NCI-H345 treated with DMSO at 0.1 percent for 48 hours (cell line): ENCODE data around the gene PTPRN2.

Experiments
- DNase-seq: peaks from one replicate; lab custom pipeline; 2025; ENCODE audit not compliant: unreplicated experiment; lab: John Stamatoyannopoulos, UW

PTPRN2 gene

DNA sequence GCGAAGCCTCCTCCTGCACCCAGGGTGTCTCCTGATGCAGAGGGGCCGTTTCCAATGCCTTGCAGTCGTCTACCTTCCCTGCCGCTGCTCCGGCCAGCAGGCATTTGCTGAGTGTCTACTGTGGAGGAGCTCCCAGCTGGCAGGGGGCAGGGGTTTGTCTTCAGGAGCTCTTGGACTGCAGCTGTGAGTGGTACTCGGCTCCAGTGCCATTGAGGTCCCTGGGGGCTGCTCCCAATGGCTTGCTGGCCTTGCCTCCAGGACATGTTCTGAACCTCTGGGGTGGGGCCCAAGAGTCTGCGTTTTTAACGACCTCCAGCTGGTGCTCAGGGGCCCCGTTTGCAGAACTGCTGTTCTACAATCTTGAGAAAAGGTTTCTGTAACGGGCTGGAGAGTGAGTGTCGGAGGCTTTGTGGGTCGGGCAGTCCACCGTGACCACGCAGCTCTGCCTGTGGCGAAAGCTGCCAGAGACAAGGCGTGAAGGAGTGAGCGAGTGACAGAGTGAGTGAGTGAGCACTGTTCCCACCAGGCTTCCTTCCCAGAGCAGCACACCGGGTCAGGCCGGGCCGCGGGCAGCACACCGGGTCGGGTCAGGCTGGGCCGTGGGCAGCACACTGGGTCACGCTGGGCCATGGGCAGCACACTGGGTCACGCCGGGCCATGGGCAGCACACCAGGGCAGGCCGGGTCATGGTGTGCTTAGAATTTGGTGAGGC, 520.2 kb downstream of the PTPRN2 start:
- DNase-seq, result no peak

DNA sequence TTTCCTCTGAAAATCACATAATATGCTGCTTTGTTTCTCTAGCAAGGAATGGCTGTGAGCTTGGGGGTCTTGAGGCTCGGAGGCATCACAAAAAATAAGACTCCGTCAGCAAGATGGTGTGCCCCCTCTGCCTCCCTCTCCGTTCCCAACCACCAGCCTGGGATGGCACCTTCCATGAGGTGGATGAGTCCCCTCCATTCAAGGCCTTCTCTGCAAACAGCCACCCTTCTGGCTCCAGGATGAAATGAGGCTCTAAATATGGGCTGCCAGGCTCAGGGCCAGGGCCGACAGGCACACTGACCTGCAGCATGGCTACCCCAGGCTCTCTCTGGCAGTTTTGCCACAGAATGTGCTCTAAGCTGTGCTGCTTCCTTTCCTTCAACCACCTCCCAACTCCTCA, 521.5 kb downstream of the PTPRN2 start:
- no peak for DNase-seq

DNA sequence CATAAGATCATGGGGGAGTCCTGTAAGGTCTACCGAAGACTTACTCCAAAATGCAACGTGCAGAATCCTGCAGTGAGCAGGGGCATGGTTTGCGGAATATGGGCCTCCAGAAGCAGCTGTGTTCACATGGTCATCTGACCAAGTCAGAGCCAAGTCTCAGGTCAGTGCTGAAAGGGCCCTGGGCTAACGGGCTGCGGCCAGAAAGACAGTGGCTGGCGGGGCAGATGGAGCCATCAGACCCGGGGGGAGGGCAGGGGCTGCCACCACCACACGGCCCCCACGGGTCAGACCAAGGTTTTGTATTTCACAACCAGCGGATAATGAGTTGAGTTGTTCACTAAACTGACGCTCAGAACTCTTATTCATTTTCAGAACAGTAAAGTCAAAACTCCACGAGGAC, 522.3 kb downstream of the PTPRN2 start:
- DNase-seq, result no peak

DNA sequence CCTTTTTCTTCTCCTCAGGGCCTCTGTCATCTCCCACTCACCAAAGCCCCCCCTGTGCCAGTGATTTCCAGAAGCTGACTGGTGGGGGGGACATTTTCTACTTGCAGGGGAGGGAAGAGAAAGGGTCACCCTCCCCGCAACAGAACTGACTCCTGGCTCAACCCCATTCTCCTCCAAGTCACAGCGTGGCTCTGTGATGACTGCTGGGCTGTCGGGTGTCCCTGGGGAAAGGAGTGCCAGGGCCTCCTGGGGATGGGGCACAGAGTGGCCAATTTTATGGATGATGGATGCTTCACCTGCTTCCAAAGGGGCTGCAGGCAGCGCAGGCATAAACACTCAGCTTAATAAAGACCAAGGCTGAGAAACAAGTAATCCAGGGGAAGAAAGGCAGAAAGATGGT, 523.0 kb downstream of the PTPRN2 start:
- DNase-seq, result no peak

DNA sequence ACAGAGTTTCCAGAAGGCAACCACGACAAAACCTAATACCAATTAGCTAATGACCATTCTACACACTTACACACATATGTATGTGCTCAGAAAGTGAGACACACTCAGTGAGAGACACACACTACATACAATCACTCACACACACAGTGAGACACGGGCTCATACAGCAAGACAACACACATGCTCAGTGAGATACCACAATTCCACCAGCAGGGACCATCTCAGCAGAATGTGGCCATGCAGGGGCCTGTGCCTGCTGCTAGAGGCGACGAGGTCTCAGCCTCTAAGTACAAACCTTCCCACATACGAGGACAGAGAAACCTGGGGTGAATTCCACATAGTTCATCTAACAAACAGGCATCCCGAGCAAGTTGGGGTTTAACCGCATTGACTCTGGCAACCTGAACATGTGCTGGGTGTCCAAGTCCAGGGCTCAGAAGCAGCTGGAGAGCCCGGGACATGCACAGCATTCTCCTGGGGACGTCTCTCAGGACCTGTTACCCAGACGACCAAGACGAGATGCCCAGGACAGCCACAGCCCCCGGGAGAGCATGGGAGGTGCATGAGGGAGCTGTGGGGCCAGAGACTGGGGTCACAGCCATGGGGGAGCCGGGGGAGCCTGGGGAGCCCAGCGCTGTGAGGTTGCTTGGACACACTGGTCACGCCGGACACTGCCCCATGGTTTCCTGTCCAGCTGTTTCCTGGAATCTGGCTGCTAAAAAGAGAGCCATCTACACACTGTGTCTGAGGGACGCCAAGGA, 523.6 kb downstream of the PTPRN2 start:
- no peak for DNase-seq

DNA sequence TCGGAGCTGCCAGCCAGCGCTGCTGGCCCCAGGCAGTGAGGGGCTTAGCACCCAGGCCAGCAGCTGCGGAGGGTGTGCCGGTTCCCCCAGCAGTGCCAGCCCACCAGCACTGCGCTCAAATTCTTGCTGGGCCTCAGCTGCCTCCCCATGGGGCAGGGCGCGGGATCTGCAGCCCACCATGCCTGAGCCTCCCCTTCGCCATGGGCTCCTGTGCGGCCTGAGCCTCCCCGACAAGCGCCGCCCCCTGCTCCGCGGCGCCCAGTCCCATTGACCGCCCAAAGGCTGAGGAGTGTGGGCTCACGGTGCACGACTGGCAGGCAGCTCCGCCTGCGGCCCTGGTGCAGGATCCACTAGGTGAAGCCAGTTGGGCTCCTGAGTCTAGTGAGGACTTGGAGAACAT, 525.0 kb downstream of the PTPRN2 start:
- no peak for DNase-seq

DNA sequence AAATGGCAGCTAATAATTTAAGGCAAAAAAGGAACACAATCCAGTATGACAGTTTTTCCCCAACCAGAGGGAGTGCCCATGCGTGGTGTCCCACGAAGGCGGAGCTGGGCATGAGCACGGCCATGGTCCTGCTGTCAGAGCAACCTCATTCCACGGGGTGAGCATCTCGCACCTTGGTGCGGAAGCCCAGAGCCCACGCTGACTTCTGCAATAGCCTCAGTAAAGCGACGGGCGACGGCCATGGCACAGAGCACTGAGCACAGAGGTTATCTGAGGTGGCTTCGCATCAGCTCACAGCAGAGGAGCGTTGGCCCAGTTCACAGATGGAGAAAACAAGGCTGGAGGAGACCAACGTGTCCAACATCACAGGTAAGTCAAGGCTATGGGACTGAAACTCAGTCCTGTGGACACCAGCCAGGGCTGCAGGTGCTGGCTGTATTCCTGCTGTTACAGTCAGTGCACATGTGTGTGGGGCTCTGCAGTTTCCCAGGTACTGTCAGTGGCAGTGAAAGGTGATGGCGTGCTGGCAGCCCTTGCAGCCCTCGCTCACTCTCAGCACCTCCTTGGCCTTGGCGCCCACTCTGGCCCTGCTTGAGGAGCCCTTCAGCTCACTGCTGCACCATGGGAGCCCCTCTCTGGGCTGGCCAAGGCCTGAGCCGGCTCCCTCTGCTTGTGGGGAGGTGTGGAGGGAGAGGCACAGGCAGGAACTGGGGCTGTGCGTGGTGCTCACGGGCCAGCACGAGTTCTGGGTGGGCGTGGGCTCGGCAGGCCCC, 525.6 kb downstream of the PTPRN2 start:
- DNase-seq, result no peak

DNA sequence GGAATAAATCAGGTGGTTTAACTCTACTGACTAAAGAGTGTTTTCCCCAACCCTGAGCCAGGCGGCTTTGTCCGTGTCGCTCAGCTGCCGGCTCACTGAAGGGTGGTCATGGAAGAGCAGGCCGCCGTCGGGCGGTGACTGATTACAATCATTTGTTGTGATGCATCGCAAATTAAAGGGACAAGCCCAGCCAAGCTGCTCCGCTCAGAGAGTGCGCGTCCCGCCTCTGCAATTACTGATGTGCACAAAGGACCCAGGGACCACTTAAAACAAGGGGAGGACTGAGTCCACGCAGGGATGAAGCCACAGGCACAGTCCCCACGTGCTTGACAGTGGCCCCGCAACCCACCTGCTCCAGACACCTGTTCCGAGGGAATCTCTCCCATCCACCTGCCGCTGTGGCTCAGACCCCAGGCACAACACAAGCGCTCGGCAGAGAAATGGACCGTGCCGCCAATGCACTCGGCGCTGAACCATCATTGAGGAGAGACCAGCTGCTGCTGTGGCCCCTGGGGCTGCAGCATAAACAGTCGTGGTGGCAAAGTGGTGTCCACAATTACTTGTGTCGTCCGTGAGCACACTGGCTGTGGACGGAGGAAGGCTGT, 526.5 kb downstream of the PTPRN2 start:
- no peak for DNase-seq

DNA sequence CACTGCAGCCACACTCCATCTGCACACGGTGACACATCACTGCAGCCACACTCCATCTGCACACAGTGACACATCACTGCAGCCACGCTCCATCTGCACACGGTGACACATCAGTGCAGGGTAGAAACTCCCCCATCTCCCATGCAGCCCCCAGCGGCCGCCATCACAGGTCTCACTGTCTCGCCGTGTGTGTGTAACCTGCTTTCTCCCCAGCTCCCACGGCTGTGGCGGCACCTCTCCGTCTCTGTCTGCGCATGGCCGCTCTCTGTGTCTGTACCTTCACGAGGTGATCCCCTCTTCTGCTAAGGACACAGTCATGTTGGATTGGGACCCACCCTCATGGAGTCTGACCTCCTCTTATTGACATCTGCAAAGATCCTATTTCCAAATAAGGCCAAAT, 527.4 kb downstream of the PTPRN2 start:
- DNase-seq, result no peak

DNA sequence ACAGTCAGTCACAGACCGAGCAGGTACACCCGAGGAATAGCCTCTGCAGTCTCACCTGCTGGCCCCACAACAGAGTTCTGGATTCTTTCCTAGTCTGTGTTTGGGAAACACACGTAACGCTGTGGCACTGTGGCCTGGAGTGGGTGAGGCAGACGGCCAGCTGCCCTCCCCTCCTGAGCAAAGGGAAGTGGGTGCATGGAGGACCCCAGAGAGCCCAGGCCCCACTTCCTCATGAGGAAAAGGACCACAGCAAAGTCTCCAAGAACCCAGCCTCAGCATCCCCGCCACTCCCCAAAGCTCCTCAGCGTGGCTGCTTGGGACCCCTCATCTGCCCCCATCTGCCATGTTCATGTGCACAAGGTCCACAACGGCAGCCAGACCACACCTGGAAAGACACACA, 530.2 kb downstream of the PTPRN2 start:
- no peak for DNase-seq

DNA sequence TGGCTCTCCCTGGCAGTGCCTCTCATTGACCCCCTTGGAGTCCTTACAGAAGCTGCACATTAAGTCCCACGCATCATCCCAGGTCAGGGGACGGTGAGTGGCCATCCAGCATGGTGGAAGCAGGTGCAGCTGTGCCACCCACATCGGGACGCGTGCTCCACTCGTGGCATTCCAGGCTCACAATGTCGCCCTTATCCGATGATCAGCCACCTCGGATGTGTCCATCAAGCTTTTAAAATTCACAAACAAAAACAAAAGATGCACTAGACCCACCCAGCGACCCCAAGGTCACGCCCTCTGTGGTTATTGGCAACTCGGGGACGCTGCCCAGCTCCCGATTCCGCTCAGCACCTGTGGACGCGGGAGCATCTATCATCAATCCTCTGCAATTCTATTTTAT, 530.9 kb downstream of the PTPRN2 start:
- no peak for DNase-seq

DNA sequence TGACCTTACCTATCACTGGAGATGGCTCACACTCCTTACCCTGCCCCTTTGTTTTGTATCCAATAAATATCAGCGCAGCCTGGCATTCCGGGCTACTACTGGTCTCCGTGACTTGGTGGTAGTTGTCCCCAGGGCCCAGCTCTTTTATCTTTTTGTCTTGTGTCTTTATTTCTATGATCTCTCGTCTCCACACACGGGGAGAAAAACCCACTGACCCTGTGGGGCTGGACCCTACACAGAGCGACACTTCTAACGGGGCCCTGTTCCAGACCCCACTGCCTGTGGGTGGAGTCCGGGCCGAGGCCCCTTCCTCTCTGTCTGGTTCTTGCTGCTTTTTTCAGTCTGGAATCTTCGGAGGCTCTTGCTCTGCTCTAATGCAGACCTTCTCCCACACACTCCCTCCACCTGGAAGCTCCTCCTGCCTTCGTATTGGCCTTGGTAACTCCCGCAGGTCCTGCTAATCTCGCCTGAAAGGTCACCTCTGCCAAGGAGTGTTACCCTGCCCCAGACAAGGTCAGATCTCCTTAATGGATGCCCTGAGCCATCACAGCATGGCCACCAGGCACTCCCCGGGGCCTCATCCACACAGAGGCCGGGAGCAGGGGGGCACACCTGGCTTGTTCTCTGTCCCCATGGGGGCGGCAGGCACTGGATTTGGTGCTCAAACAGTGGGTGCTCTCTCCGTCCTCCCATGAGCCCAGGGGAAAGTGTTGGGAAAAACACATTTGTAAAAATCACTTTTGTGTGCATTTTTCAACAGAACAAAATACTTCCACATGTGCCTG, 531.7 kb downstream of the PTPRN2 start:
- DNase-seq, result no peak

DNA sequence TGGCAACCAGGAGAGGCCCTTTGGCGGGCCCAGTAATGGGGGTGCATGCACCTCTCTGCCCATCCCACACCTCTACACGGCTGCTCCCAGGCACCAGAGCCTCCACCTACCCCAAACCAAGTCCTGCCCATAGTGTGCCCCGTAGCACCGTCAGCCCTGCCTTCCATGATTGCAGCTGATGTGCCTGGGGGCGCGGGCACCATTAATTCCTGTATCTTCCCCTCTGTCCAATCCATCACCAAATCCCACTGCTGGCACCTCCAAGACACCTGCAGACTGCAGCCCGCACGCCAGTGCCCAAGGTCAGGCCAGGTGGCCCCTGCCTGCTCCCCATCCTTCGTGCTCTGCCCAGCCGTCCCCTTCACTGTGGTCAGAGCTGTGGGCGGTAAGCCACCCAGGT, 533.0 kb downstream of the PTPRN2 start:
- DNase-seq, result no peak

DNA sequence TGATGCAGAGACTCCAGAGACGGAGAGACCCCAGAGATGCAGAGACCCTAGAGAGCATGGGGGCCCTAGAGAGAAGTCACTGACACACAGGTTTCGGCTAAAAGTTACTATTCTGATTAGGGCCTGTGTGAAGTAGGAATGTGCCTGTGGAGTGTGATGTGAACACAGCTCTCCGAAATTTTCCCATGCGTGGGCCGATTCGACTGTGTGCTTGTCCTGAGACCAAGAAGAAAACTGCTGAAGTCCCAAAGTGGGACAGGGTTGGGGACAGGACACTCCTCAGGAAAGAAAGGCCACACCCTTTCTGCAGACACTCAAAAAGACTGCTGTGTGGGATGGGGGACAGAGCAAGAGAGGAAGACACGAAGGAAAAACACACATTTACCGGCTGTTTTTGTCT, 533.5 kb downstream of the PTPRN2 start:
- no peak for DNase-seq

DNA sequence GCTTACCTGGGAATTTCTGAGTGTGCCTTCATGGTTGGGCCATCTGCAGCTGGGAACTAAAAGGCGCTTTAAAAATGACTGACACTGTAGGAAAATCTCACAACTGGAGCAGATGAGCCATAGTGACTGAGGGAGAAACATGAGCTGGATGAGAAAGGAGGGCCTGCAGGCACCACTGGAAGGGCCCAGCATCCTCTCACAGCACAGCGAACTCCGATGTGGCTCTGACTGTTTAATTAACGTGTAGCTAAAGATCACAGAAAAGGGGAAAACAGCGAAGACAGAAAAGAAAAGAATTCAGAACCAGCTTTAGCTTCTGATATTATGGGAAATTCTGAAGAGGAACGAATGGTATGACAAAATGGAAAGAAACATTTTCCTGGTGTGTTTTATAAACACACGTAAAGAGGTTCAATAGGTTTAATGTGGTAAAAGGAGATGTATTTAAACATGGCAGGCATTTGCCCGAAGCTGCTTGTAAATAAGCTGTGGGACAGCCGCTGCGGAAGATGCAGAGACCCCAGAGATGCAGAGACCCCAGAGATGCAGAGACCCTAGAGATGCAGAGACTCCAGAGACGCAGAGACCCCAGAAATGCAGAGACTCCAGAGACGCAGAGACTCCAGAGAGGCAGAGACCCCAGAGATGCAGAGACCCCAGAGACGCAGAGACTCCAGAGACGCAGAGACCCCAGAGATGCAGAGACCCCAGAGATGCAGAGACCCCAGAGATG, 534.3 kb downstream of the PTPRN2 start:
- DNase-seq, result no peak

DNA sequence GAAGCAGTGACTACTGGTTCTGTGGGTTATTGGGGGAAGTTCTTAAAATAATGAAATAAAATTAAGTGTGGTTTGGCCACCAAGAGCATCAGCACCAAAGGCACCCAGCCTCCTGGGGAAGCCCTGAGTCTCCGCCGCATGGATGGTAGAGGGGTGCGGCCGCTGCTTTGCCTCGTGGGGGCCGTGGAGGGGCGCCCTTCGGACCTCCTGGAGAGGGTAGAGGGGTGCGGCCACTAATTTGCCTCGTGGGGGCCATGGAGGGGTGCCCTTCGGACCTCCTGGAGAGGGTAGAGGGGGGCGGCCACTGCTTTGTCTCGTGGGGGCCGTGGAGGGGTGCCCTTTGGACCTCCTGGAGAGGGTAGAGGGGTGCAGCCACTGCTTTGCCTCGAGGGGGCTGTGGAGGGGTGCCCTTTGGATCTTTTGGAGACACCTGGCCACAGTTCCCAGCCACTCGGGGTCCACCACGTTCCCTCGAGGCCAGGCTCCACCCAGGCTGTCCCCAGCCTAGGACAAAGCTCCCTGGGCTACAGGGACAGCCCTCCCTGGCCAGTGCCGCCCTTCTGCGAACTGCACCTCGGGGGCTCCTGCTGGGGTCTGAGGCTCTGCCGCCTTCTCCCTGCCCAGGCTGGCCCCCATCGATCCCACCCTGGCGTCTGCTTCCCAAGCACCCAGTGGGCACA, 535.1 kb downstream of the PTPRN2 start:
- DNase-seq, result no peak

DNA sequence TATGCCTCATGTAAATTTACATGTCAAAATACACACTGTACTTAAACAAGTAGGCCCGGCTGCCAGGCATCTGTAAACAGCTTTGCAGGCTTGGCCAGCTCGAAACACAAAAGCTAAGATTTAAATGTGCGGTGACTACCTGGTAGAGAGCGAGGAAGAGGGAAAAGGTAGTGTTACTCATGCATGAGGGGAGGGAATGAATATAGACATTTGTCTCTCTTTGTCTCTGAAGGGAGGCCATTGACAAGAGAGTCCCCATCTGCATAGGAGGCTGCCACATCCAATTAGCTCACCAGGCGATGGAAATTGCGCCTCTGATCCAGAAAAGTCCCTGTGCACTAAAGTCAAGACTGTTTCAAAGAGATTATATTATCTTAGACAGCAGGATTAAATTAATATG, 535.8 kb downstream of the PTPRN2 start:
- DNase-seq, result no peak

DNA sequence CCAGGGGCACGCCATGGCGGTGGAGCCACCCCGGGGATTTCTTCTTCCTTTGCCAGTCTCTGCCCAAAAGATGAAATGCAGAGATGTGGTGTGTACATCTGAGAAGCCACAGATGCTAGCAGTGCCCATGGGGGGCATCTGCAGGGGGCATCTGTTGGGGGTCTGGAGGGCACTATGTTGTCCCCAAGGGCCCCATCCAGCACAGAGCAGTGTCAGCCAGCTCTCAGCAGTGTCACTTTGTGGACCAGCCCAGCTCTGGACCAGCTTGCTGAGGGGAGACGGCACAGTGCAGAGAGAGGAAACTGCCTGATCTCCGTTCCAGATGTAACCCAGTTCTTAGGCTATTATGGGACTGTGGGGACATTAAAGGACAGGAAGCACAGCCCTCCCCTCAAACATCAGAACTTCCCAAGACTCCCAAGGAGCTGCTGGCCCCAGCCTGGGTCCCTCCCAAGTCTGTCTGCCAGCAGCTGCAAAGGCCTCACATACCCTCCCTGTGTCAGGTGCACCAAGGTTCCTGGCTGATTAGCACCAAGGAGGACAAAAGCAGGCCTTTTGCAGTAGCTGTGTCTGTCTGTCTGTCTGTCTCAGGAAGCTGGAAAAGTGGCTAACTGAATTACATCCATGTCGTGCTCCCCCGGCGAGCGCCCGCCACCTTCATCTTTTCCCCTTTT, 536.5 kb downstream of the PTPRN2 start:
- no peak for DNase-seq

DNA sequence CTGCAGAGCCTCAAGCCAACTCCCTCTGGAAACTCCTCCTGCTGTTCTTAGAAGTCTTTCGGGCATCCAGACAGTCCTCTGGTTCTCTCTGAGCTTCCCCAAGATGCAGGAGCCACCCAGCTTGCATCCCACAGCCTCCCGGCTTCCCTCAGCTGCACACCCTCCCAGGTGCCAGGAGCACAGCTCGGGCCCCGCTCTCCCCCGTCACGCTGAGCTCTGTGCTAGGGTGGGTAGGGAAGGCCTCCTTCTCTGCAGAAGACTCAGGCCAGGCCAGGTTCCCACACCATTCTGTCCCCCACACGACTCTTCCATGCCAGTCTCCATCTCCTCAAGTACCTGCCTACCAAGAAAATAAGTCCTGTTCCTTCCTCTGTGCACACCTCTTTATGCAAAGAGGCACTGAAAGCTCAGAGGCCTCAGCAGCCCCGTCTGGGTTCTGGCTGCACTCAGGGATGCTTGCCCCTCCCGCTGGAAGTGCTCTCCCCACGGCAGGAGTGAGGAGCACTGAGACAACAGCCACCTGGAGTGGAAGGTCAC, 537.1 kb downstream of the PTPRN2 start:
- DNase-seq, result no peak
